Measurements from ENCODE around the gene ALDH1B1. TPM values are rescaled to one million over a fixed set of nuclear protein-coding genes. Genes with fewer than 3 reads are reported as not detected.

Gene ALDH1B1
- total and polyA plus RNA-seq, 2 of the 13 experiments (the other 11 are each of a cell fraction or from before 2014, with no cell fraction given) = 45.1 to 125 TPM

DNA sequence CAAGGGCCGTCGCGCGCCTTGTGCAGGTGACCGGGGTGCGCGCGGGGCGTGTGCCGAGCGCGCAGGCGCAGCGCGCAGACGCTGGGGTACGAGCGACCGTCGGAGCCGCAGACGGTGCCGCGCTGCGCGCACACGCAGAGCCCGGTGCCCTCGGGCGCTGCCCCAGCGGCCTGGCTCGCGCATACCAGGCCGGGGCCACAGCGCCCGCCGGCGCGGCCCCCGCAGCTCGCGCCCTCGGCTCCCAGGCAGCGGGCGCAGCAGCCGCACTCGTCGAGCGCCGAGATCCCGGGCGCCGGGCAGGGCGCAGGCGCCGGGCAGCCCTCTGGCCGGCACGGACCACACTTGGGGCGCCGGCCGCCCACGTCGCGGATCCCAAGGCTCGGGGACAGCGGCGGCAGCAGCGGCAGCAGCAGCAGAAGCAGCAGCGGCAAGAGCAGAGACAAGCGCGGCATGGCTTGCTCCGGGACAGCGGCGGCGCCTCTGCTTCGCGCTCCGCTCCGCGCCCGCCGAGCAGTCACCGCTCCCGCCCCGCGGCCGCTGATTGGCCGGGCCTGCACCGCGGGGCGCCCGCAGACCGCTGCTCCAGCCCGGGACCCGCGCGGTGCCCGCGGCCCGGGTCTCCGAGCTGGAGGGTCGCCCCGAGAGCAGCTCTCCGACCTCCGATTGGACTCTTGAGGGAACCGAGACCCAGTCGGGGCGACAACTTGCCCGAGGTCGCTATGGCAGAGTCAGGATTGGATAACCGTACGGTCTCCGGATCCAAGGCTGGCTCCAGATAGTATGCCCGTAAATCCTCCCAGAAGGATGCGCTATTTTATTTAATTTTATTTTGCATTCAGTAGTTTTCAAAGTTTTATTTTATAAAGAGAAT, 31.7 kb downstream of the ALDH1B1 start, which contains the start of gene IGFBPL1 (continued):
- TF ChIP-seq SAFB2 (CRISPR knock-in tag; IDR thresholded peaks at IDR 0.05; ENCODE audit: borderline replicate concordance, low read depth) (0 out of 2 replicates have a peak, but pooled peaks have one; percentile 28), ZNF850 (CRISPR knock-in tag; conservative IDR thresholded peaks at IDR 0.05) (no peak), RNF2 (conservative IDR thresholded peaks at IDR 0.05; ENCODE audit: low read depth) (peak; percentile 79), FOXJ3 (CRISPR knock-in tag; IDR thresholded peaks at IDR 0.05; ENCODE audit: borderline replicate concordance) (no peak), JUNB (CRISPR knock-in tag; IDR thresholded peaks at IDR 0.05; ENCODE audit: borderline replicate concordance) (no peak), GABPB1 (CRISPR knock-in tag; IDR thresholded peaks at IDR 0.05) (peak; percentile 35; the same call in 1 of the 2 replicates), ZNF747 (CRISPR knock-in tag; IDR thresholded peaks at IDR 0.05; ENCODE audit: borderline replicate concordance) (no peak), ZNF431 (CRISPR knock-in tag; IDR thresholded peaks at IDR 0.05; ENCODE audit: borderline replicate concordance, low read depth) (no peak), PHF21A (CRISPR knock-in tag; IDR thresholded peaks at IDR 0.05) (0 out of 2 replicates have a peak, but pooled peaks have one; percentile 20), ZNF772 (CRISPR knock-in tag; IDR thresholded peaks at IDR 0.05) (no peak)
- TF ChIP-seq, protein P1, sequence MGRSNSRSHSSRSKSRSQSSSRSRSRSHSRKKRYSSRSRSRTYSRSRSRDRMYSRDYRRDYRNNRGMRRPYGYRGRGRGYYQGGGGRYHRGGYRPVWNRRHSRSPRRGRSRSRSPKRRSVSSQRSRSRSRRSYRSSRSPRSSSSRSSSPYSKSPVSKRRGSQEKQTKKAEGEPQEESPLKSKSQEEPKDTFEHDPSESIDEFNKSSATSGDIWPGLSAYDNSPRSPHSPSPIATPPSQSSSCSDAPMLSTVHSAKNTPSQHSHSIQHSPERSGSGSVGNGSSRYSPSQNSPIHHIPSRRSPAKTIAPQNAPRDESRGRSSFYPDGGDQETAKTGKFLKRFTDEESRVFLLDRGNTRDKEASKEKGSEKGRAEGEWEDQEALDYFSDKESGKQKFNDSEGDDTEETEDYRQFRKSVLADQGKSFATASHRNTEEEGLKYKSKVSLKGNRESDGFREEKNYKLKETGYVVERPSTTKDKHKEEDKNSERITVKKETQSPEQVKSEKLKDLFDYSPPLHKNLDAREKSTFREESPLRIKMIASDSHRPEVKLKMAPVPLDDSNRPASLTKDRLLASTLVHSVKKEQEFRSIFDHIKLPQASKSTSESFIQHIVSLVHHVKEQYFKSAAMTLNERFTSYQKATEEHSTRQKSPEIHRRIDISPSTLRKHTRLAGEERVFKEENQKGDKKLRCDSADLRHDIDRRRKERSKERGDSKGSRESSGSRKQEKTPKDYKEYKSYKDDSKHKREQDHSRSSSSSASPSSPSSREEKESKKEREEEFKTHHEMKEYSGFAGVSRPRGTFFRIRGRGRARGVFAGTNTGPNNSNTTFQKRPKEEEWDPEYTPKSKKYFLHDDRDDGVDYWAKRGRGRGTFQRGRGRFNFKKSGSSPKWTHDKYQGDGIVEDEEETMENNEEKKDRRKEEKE (IDR thresholded peaks at IDR 0.05) = no peak
- TF ChIP-seq, protein P2, sequence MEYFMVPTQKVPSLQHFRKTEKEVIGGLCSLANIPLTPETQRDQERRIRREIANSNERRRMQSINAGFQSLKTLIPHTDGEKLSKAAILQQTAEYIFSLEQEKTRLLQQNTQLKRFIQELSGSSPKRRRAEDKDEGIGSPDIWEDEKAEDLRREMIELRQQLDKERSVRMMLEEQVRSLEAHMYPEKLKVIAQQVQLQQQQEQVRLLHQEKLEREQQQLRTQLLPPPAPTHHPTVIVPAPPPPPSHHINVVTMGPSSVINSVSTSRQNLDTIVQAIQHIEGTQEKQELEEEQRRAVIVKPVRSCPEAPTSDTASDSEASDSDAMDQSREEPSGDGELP (IDR thresholded peaks at IDR 0.05; ENCODE audit: borderline replicate concordance, low read depth) = no peak
- TF ChIP-seq, protein P3, sequence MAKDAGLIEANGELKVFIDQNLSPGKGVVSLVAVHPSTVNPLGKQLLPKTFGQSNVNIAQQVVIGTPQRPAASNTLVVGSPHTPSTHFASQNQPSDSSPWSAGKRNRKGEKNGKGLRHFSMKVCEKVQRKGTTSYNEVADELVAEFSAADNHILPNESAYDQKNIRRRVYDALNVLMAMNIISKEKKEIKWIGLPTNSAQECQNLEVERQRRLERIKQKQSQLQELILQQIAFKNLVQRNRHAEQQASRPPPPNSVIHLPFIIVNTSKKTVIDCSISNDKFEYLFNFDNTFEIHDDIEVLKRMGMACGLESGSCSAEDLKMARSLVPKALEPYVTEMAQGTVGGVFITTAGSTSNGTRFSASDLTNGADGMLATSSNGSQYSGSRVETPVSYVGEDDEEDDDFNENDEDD (CRISPR knock-in tag; IDR thresholded peaks at IDR 0.05; ENCODE audit: borderline replicate concordance) = peak; percentile 97
- TF ChIP-seq, protein P4, sequence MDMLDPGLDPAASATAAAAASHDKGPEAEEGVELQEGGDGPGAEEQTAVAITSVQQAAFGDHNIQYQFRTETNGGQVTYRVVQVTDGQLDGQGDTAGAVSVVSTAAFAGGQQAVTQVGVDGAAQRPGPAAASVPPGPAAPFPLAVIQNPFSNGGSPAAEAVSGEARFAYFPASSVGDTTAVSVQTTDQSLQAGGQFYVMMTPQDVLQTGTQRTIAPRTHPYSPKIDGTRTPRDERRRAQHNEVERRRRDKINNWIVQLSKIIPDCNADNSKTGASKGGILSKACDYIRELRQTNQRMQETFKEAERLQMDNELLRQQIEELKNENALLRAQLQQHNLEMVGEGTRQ (IDR thresholded peaks at IDR 0.05; ENCODE audit: low read depth, low read length) = no peak
- TF ChIP-seq, protein P4 (CRISPR knock-in tag; IDR thresholded peaks at IDR 0.05; ENCODE audit: borderline replicate concordance) = no peak
- TF ChIP-seq, protein P5, sequence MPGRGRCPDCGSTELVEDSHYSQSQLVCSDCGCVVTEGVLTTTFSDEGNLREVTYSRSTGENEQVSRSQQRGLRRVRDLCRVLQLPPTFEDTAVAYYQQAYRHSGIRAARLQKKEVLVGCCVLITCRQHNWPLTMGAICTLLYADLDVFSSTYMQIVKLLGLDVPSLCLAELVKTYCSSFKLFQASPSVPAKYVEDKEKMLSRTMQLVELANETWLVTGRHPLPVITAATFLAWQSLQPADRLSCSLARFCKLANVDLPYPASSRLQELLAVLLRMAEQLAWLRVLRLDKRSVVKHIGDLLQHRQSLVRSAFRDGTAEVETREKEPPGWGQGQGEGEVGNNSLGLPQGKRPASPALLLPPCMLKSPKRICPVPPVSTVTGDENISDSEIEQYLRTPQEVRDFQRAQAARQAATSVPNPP (CRISPR knock-in tag; IDR thresholded peaks at IDR 0.05) = 0 out of 2 replicates have a peak, but pooled peaks have one; percentile 43
- TF ChIP-seq, protein P6, sequence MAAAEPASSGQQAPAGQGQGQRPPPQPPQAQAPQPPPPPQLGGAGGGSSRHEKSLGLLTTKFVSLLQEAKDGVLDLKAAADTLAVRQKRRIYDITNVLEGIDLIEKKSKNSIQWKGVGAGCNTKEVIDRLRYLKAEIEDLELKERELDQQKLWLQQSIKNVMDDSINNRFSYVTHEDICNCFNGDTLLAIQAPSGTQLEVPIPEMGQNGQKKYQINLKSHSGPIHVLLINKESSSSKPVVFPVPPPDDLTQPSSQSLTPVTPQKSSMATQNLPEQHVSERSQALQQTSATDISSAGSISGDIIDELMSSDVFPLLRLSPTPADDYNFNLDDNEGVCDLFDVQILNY (CRISPR knock-in tag; conservative IDR thresholded peaks at IDR 0.05) = 0 out of 2 replicates have a peak, but pooled peaks have one; percentile 45

All from HepG2 (cell line).